Activated effector memory CD4-positive, alpha-beta T cell treated with anti-CD3 and anti-CD28 coated beads, Interleukin-2, amount 50 U/mL, for 16 hours (primary cell): ENCODE data around the gene WDR55.
A peak's percentile ranks its signal among the peaks of the same experiment; 100 is the strongest.
"Not testable (repeated sequence)": the region's sequence is repeated elsewhere in the genome, so short reads cannot be mapped to it uniquely, and the experiment has no call there.

ENCODE experiments used
- DNase-seq: peaks from one replicate; pipeline ENCODE4 v3.0.0-alpha.2; 2020

WDR55 gene, protein sequence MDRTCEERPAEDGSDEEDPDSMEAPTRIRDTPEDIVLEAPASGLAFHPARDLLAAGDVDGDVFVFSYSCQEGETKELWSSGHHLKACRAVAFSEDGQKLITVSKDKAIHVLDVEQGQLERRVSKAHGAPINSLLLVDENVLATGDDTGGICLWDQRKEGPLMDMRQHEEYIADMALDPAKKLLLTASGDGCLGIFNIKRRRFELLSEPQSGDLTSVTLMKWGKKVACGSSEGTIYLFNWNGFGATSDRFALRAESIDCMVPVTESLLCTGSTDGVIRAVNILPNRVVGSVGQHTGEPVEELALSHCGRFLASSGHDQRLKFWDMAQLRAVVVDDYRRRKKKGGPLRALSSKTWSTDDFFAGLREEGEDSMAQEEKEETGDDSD

DNA sequence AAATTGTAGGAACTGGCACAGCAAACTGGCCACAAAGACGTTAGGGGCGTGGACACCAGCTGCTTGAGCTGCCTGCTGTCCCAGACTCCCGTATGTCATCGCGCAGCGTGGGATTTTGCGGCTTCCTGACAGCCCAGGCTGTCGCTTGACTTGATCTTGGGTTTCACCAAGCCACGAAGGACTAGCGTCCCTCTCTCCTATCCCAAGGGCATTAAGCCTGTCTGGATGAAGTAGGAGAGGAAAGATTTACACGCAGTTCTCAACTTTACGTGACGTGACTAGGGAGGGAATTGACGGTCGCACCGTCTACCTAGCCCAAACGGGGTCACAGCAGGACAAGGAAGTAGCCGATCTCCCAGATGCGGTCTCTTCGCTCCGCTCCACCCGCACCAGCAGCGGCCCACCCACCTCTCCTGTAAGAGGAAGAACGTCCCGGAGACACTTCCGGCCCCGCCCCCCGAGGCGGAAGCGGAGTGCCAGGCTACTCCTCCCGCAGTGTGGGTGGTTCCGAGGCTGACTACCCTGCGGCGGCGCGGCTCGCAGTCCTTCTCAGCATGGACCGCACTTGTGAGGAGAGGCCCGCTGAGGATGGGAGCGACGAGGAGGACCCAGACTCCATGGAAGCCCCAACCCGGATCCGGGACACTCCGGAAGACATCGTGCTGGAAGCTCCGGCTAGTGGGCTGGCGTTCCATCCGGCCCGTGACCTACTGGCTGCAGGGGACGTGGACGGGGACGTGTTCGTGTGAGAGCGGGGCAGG, at the start of gene WDR55:
Gene WDR55, plus strand, starts transcription at position 546 of the 761 bp plus-strand sequence. Its CDS starts 9 bp downstream, at position 555.
- DNase-seq = peak; percentile 99

GRCh38 chr5:140622301-140622700, 42.4 kb upstream of the WDR55 start:
- DNase-seq = no peak

DNA sequence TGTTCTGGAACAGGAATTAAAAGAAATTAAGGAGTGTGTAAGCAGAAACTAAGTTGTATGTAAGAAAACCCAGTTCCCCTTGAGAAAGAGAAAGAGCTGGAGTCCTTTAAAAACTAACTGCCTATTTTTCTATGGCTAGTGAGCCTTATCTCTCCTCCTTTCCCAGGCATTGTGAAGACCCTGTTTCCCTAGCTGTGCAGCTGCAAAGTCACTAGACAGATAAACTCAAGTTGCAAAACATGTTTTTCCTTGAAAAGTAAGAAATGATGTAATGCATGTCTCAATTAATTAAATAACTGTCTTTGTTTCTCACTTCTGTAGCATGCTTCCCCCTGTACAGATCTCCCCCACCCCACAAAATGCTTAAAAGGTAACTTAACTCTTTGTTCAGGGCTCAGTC, 41.6 kb upstream of the WDR55 start:
- not testable (repeated sequence) for DNase-seq

DNA sequence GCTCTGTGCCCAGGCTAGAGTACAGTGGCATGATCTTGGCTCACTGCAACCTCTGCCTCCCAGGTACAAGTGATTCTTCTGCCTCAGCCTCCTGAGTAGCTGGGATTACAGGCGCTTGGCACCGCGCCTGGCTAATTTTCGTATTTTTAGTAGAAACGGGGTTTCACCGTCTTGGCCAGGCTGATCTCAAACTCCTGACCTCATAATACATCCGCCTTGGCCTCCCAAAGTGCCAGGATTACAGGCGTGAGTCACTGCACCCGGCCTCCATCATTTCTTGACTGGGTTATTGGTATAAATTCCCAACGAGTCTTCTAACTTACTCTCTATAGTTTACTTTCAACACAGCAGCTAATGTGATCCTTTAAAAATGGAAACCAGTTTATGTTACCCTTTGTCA, 39.8 kb upstream of the WDR55 start:
- not testable (repeated sequence) for DNase-seq

- DNase-seq = no peak
These were observed 36.7 kb upstream of the WDR55 start for GRCh38 chr5:140627972-140628371.

- DNase-seq = no peak
These were observed 36.0 kb upstream of the WDR55 start for GRCh38 chr5:140628711-140629110.

DNA sequence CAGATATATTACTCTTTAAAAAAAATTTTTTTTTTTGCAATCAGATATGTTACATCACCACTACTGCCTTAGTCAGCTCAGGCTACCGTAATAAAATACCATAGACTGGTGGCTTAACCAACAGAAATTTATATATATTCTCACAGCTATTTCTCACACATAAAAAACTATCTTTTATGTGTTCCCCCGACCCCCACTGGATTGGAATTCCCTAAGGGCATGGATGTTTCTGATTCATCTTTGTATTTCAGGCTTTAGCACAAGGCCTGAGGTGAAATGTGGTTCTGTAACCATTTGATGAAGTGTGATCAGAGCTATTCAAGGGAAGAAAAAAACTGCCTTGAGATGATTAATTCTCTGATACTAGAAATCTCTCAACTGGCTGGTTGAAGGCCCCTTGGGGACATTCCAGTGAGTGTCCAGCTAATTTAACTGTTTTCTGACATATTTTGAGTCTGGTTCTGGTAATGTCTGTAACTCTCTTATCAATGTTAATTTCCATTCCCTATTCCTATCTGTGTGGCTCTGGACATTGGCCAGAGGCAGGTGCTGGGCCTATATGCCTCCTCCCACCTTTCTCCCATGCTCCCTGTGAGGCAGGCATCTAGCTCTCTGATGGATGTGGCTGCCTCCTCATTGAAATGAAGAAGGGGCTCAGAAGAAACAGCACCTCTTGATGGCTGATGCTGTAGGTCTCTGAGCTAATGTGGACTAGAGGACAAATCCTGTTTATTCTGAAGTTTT, 34.2 kb upstream of the WDR55 start:
- no peak for DNase-seq

DNA sequence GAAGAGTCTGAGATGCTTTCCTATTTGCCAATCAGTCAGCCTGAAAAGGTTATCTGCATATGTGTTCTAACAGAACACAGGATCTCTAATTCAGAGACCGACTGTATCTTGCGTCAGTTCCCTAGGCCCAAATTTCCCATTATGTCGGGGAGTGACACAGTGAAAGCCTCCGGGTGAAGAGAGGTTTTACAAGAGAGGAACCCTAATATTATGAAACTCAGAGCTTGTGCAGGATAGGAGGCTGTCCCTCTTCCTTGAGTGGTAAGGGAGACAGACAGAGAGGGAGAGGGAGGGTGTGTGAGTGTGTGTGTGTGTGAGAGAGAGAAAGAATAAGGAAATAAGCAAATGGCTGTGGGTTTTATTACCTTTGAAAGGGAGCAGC, 33.7 kb upstream of the WDR55 start:
- DNase-seq = no peak

- DNase-seq = no peak
These were observed 32.8 kb upstream of the WDR55 start for GRCh38 chr5:140631831-140632365.

- peak; percentile 80 for DNase-seq
These were observed 32.2 kb upstream of the WDR55 start for GRCh38 chr5:140632366-140633020.

DNA sequence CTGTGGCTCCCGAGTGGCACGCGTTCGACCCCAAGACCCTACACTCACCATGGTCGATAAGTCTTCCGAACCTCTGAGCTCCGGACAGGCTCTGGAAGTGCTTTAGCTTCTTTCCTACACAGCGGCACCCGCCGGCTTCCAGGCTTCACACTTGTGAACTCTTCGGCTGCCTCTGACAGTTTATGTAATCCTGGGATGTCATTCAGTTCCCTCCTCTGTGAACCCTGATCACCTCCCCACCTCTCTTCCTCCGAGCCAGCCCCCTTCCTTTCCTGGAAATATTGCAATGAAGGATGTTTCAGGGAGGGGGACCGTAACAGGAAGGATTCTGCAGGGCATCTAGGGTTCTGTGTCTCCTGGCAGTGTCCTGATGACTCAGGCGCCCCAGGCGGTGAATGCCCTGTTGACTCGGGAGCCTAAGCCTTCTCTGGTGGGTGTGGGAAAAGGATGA, 31.7 kb upstream of the WDR55 start, which contains the start of gene CD14:
Gene CD14, minus strand, starts transcription at position 155 of the 451 bp plus-strand sequence. Its CDS starts 104 bp downstream, at position 51.
- no peak for DNase-seq

- no peak for DNase-seq
These were observed 31.2 kb upstream of the WDR55 start for GRCh38 chr5:140633501-140633900.

DNA sequence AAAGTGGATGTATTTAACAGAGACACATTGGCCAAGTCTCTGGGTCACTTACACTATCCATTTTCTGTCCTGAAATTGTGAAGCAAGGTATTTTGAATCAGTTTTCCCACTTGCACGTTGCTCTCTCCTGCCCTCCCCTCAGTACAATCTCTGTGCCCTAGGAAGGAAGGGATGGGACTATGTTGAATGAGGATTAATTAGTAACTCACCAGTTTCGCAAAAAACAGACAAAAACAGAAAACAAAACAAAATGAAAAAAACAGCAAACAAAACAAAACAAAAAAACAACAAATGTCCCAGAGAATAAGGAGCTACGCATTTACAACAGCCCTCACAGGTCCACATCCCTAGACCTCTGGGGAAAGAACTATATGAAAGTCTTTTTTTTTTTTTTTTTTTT, 30.6 kb upstream of the WDR55 start:
- DNase-seq = no peak

DNA sequence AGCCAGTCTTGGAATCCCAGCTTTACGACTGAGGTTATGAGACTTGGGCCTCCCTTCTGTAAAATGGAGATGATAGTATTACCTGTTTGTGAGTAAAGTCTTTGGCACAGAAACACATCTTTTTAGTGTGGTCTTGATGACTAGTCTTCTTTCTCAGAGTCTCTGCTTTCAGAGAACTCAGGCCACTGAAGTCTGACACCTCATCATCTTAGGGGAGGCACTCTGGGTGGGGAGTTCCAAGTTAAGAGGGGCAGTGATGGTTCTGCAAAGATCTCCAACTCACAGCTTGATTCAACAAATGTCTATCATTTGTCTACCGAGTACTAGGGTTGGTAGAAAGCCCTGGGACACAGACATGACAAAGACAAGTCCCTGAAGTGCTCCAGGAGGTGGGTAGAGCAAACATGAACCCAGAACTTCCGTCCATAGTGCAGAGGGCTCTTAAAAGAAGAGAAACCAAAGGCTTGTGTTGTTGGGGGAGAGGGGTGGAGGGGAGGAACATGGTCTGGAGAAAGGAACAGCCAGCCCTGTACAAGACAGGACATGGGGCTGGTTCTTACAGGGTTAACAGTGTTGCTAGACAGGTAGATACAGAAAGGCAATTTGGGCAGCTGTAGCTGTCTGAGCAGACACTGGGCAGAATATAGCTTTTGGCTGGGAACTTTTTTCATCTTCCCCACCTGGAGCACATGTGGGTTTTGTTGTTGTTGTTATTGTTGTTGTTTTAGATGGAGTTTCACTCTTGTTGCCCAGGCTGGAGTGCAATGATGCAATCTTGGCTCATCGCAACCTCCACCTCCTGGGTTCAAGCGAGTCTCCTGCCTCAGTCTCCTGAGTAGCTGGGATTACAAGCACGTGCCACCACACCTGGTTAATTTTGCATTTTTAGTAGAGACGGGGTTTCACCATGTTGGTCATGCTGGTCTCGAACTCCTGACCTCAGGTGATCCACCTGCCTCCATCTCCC, 29.1 kb upstream of the WDR55 start:
- DNase-seq = no peak

- DNase-seq = no peak
These were observed 27.2 kb upstream of the WDR55 start for GRCh38 chr5:140637371-140638100.

DNA sequence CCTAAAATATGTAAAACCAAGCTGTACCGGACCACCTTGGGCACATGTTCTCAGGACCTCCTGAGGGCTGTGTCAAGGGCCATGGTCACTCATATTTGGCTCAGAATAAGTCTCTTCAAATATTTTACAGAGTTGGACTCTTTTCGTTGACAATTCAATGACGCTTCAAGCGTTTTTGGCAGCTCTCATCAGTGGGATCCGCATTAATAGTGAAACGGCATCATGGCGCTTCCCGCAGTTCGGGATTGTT, 25.9 kb upstream of the WDR55 start:
- not testable (repeated sequence) for DNase-seq

DNA sequence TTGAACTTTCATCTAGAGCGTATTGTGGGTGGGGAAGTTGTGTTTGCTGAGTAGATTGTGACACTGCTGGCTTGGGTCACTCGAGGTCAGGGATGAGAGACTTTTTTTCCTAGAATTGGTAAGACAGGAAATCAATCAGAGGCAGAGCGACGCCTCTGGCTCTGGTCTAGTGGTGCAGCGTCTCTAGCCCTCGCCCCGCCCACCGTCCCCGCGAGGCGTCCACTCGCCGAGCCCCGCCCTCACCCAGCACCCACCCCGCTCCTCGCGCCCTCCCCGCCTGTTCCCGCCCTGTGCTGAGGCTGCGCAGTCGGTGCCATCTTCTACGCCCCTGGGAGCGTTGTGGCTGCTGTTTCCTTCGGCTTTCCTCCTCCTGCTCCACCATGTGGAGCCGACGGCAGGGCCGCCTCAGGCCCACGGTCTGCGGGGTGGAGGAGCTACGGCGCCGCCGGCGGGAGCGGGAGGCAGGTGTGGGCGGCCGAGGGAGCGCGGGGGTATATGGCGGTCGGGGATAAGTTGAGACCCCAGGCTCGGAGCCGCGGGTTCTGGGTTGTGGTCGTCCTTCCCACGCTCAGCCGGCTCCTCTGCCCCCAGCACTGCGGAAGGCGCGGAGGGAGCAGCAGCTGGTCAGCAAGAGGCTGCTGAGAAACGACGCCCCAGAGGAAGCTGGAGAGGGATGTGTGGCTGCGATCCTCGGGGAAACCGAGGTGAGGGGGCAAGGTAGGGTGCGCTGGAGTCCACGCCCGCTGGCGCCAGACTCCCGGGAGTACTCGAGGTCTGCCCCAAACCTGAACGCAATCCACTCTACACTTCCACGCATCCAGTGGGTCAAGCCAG, 25.3 kb upstream of the WDR55 start, which contains the start of gene TMCO6:
Gene TMCO6, plus strand, starts transcription at position 304 of the 834 bp plus-strand sequence. Its CDS starts 77 bp downstream, at position 381.
- DNase-seq = peak; percentile 99

DNA sequence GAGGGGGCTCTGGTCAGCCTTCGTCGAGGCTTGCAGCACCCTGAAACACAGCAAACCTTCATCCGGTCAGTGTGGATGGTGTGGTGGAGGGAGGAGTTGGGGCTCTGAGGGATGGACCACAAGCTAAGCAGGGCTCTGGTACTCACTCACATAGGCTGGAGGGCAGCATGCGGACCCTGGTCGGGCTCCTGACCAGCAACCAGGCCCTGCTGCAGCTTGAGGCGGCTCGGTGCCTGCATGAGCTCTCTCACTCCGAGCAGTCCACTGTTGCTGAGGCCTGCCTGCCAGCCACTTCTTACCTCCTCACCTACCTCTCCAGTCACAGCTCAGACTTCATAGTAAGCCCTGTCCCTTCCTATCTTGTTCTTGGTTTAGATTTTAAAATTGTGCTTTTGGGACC, 23.0 kb upstream of the WDR55 start:
- no peak for DNase-seq

DNA sequence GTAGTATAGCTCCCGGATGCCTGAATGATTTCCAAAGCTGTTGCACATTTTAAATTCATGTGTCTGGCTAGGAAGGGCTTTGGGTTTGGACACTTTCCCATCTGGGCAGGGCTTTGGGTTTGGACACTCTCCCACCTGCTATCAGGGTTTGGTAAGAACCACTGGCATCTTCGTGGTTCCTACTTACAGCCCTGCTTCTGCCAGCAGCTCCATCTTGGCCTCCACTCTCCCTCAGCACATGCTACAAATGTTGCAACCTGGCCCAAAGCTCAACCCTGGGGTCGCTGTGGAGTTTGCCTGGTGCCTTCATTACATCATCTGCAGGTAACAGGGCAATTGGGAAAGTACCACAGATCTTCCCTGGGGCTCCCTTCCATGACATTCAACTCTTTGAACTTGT, 22.0 kb upstream of the WDR55 start:
- no peak for DNase-seq

- DNase-seq = no peak
These were observed 17.7 kb upstream of the WDR55 start for GRCh38 chr5:140647042-140647419.
